CD4-positive, alpha-beta T cell treated with Interleukin-15 for 4 hours (primary cell): ENCODE data around the gene RNMT.
"Not testable (repeated sequence)": the region's sequence is repeated elsewhere in the genome, so short reads cannot be mapped to it uniquely, and the experiment has no call there.

Experiments
- DNase-seq: peaks from one replicate; pipeline ENCODE4 v3.0.0-alpha.2; 2020; ENCODE audit warnings: low spot score

RNMT gene

DNA sequence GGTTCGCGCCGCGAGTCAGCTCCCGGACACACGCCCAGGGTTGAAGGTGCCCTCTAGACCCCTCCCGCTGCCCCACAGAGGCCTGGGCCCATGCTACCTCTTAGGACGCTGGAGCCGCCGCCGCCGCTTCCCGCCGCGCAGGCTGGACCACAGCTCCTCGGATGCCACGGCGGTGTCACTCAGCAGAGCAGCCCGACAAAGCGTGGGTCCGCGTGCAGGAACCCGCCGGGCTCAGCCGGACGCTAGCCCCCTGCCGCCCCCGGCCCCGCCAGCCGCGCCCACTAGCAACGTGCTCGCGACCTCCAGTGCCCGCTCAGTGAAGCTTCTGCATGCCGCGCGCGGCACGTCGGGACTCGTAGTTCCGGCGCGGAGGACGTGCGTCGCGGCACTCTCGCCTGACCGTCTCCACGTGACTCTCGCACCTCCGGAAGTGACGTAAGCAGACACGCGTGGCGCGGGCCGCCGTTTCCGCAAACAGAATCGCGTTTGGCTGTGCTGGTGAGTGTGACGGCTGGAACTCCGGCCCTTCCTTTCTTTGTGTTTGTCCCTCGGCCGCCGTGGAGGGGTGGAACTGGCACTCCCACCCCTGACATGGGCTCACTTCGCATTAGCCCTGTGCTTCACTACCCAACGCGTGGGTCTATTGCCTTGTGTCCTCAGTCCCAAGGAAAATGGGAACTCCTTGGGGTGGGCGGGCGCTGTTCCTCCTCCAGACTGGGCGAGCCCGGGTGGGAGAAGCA lies at the start of gene RNMT, which contains the start of gene FAM210A:
Gene RNMT, plus strand, starts transcription at position 442 of the 740 bp plus-strand sequence. CDS start 4,845 bp downstream, outside the sequence.
Gene FAM210A, minus strand, starts transcription at position 327 of the 740 bp plus-strand sequence. CDS start 44,481 bp downstream, outside the sequence.
- peak; percentile 92 for DNase-seq

DNA sequence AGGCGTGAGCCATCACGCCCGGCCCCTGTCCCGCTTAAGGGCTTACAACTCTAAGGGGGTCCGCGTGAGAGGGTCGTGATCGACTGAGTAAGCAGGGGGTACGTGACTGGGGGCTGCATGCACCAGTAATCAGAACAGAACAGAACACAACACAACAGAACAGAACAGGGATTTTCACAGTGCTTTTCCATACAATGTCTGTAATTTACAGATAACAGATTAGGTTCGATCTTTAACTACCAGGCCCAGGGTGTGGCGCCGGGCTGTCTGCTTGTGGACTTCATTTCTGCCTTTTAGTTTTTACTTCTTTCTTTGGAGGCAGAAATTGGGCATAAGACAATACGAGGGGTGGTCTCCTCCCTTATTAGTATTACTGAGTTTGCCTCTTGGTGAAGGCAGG lies 49.1 kb upstream of the RNMT start:
- not testable (repeated sequence) for DNase-seq

DNA sequence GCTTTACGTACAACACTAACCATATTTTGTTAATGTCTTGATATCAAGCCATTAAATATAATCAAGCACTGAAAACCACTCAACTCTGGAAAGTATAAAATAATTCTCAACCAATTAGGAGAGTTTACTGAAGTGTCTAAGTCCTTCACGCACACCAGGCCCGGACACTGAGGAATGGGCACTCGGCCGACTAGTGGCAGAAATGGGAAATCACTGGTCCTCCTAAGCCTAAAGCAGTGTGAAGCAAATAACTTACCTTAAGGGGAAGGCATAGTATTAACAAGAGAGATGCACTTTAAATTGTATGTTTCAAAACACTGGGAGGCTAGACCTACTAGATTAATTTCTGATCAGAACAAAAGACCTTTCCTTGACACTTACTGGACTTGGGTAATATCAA lies 45.9 kb upstream of the RNMT start:
- DNase-seq: no peak

- DNase-seq: no peak
These were observed 44.8 kb upstream of the RNMT start for GRCh38 chr18:13681701-13682100.

- DNase-seq: no peak
These were observed 41.9 kb upstream of the RNMT start for GRCh38 chr18:13684546-13684945.

- no peak for DNase-seq
These were observed 38.0 kb upstream of the RNMT start for GRCh38 chr18:13688191-13689136.

GRCh38 chr18:13690060-13690459 lies 36.4 kb upstream of the RNMT start:
- not testable (repeated sequence) for DNase-seq

- not testable (repeated sequence) for DNase-seq
These were observed 31.1 kb upstream of the RNMT start for GRCh38 chr18:13695337-13695736.

GRCh38 chr18:13696961-13697360 lies 29.5 kb upstream of the RNMT start:
- DNase-seq: no peak

DNA sequence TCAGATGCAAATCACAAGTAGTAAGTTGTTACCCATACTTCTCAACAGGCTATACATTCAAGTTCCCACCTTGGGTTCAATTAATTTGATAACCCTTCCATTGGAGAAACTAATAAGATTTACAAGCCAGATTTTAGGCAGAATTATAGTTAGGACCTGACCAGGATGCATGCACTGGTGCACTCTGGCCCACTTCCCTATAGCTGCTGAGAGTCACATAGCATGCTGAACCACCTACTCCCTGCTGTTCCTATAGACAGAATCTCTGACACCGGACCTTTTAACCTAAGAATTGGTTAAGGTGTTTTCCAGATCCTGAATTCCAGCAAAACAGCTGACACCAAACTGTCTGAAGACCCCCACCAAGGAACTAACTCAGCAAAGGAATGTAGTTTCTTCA lies 26.3 kb upstream of the RNMT start:
- no peak for DNase-seq

DNA sequence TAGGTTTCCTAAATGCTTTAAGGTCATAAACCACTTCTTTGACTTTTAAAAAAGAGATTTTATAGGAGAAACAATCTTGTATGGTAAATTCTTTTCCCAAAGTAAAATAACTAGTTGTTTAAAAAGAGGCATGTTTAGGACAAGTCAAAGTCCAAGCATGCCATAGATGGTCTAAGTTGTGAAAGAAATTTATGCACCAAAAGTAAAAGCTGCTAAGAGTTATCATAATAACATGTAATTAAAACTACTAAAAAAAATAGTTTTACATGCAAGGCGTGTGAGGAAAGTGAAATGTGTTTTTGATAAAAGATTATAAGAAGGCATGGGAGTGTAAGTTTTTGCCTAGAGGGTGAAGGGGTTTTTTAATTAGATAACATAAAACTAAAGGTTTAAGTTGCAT lies 22.6 kb upstream of the RNMT start:
- DNase-seq: no peak

DNA sequence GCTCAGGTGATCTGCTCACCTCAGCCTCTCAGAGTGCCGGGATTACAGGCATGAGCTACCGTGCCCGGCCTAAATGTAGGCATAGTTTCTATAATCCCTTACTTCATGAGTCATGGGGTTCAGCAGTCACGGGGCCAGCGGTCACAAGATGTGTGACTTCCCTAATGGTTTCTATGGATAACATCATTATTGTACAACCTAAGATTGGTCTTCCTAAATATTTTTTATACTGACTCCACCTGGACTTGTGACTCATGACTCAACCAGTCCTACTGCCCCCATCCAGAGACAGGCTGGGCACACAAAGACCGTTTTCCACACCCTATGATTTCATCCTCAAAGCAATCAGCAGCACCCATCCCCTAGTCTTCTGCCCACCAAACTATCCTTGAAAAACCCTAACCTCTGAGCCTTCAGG lies 16.1 kb upstream of the RNMT start:
- DNase-seq: no peak

- DNase-seq: no peak
These were observed 13.9 kb upstream of the RNMT start for GRCh38 chr18:13712400-13713131.

DNA sequence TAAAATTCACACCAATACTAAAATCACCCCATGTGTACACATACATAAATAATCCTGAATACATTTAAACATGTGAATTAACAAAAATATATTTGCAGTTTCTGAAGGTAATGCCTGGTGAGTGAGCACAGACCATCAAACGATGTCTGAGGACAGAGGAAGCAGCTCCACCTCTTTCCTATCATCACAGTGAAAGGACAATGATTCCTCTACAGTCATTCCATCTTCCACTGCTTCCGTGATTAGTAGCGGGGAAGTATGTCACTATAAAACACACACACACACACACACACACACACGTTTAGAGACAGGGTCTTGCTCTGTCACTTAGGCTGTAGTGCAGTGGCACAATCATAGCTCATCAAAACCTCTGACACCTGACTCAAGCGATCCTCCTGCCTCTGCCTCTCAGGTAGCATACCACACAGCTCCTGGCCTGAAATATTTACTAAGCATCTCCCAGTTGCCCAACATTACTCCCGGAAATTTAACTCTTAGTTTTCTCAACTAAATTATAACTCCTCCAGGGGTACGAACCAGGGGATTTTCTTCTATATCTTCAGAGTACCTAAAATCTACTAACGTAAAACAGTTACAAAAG lies 12.9 kb upstream of the RNMT start:
- DNase-seq: no peak

GRCh38 chr18:13715330-13715729 lies 11.1 kb upstream of the RNMT start:
- DNase-seq: no peak

DNA sequence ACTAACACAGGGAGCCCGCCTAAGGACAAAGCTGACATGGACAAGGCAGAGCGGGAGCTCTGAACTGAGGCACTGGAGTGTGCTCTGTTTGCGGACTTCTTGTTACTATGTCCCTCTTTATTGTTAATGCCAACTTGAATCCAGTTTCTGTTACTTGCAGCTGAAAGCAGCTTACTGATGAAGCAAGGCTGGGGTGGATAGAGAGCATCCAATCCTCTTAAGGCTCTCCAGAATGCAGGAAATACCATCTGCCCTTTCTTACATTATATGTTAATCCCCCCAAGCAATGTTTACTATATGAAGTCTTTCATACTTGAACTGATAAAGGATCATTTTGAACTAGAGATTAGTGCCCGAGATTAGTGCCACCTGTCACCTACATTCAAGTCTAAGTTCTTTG lies 9.6 kb upstream of the RNMT start:
- no peak for DNase-seq

DNA sequence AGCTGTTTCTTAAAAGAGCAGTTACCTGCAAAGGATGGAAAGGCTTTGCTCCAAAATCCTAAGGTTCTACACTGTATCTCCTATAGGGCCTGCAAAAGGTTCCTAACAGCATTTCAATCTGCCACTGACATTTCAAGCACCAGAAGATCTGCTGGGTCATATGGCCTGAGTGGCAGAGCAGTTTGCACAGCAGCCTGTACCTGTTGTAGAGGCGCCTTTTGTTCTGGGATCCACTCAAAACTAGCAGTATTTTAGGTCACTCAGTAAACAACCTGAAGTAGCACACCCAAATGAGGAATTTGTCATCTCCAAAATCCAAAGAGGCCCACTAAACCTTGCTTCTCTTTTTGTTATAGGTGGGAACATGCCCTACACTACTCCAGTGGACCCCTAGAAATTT lies 6.3 kb upstream of the RNMT start:
- DNase-seq: no peak

DNA sequence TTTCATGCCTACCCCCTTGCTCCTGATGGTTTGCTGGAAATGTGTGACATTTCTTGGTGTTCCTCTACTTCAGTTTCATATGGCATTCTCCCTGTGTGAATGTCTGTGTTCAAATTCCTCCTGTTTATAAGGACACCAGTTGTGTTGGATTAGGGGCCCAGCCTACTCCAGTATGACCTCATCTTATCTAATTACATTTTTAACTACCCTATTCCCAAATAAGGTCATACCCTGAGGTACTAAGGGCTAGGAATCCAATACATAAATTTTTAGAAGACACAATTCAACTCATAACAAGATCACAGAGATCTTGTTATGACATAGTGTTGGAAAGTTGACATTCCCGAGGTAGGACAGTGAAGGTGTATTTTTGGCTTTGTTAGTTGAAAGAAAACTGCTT lies 5.6 kb upstream of the RNMT start:
- no peak for DNase-seq

DNA sequence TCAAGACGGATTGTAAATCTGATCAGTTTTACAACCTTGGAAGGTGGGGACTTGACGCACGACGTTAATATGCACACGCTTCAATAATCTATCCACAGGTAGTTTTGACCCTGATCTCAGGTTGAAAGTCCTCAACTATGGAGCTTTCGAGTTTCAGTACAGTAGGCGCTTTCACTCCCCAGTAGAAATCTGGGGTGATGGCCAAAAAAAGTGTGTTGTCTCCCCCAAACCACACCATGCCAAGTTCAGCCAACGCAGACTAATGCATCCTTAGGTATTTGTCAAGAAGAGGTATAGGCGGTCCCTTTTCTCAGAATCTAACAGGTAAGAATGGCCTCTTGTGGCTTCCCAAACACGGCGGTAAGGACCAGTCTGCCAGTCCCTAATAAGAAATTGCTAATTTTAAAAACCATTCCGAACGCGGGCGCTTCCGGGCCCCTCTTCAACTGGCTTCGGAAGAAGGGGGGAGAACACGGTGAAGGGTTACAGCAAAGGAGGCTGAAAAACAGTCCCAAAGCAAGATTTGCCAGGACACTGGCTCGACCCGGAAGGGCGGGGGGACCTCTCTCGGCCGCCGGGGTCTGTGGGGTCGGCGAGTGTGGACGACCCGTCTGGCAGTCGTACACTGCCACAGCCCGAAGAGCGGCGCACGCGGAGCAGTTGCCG lies 774 bp upstream of the RNMT start:
- peak; percentile 2 for DNase-seq

DNA sequence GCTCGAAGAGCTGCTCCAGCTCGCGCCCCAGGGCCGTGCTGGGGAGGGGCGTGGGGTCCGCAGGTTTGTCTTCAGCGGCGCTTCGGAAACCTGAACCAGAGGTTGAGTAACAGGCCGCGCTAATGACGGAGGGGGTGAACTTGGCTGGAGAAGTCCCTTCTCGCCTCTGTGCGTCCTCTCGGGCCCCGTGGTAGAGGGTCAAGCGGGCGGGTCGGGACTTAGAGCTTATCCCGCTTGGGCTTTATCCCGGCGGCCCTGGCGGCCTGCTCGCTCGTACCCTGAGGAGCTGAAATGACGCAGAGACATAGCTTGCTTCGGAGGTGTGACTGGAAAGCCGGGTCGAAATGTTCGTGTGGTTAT lies 479 bp downstream of the RNMT start:
- peak; percentile 3 for DNase-seq

DNA sequence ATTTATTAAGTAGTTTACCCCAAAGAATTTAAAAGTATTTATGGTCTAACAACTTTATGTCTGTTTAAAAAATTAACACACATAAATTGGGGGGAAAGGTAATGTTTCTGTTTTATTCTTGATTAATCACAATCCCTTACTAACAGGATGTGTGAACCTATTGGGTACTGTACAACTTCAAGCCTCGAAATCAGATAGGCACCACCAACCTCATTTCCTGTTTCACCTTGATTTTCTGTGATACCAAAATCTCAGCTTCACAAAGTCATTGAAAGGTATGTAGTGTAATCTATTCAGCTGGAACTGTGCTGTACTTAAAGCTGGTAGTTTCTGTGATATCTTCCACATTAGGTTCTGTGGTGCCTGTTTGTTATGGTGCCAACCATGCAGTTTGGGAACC lies 4.0 kb downstream of the RNMT start:
- DNase-seq: peak; percentile 7
